Measurements from ENCODE around the gene SLC25A29.
"Not testable (repeated sequence)": the region's sequence is repeated elsewhere in the genome, so short reads cannot be mapped to it uniquely, and the experiment has no call there.

SLC25A29 gene

GRCh38 chr14:100306101-100306997 is at the start of gene SLC25A29:
Gene SLC25A29, minus strand, starts transcription at chr14:100306444. Its CDS starts 212 bp downstream, at chr14:100306232.
- DNase-seq (ENCODE audit: low spot score): peak; percentile 84

GRCh38 chr14:100350986-100351385 is 44.7 kb upstream of the SLC25A29 start:
- no peak for DNase-seq (ENCODE audit: low spot score)

GRCh38 chr14:100350276-100350926 is 44.2 kb upstream of the SLC25A29 start:
- no peak for DNase-seq (ENCODE audit: low spot score)

- no peak for DNase-seq (ENCODE audit: low spot score)
Measured at GRCh38 chr14:100348784-100349685, 42.8 kb upstream of the SLC25A29 start.

- no peak for DNase-seq (ENCODE audit: low spot score)
Measured at GRCh38 chr14:100348253-100348729, 42.0 kb upstream of the SLC25A29 start.

GRCh38 chr14:100346306-100347091 is 40.3 kb upstream of the SLC25A29 start:
- no peak for DNase-seq (ENCODE audit: low spot score)

- DNase-seq (ENCODE audit: low spot score): no peak
Measured at GRCh38 chr14:100345711-100346110, 39.5 kb upstream of the SLC25A29 start.

GRCh38 chr14:100344657-100345056 is 38.4 kb upstream of the SLC25A29 start:
- not testable (repeated sequence) for DNase-seq (ENCODE audit: low spot score)

GRCh38 chr14:100342826-100343225 is 36.6 kb upstream of the SLC25A29 start:
- DNase-seq (ENCODE audit: low spot score): not testable (repeated sequence)

- DNase-seq (ENCODE audit: low spot score): no peak
Measured at GRCh38 chr14:100342195-100342594, 36.0 kb upstream of the SLC25A29 start.

GRCh38 chr14:100341301-100342031 is 35.2 kb upstream of the SLC25A29 start:
- DNase-seq (ENCODE audit: low spot score): peak; percentile 41

- no peak for DNase-seq (ENCODE audit: low spot score)
Measured at GRCh38 chr14:100340423-100340813, 34.2 kb upstream of the SLC25A29 start.

- no peak for DNase-seq (ENCODE audit: low spot score)
Measured at GRCh38 chr14:100339766-100340422, 33.6 kb upstream of the SLC25A29 start.

GRCh38 chr14:100336618-100337530 is 30.6 kb upstream of the SLC25A29 start:
- DNase-seq (ENCODE audit: low spot score): no peak

- no peak for DNase-seq (ENCODE audit: low spot score)
Measured at GRCh38 chr14:100334904-100335303, 28.7 kb upstream of the SLC25A29 start.

GRCh38 chr14:100333827-100334226 is 27.6 kb upstream of the SLC25A29 start:
- DNase-seq (ENCODE audit: low spot score): no peak

- no peak for DNase-seq (ENCODE audit: low spot score)
Measured at GRCh38 chr14:100333311-100333710, 27.1 kb upstream of the SLC25A29 start.

GRCh38 chr14:100332797-100333196 is 26.6 kb upstream of the SLC25A29 start:
- DNase-seq (ENCODE audit: low spot score): no peak
